Caco-2 (cell line): ENCODE measurements around the gene FOXJ3. TPM values are rescaled to one million over a fixed set of nuclear protein-coding genes. Genes with fewer than 3 reads are reported as not detected.

ENCODE experiments used
- BruUV-seq: library from RNA; stranded (reverse); fragments of 400-500 nt; replicated peaks from 2 replicates; lab custom pipeline; 2021; lab: Mats Ljungman, UMichigan
- CTCF ChIA-PET: fragments of 300-600 bp; sonication (Branson Sonifier 250); formaldehyde crosslinking; loops from one replicate; lab custom pipeline; 2022; ENCODE audit warnings: antibody characterized with exemption; lab: Charles Lee
- POLR2A ChIA-PET: fragments of 300-600 bp; sonication (Branson Sonifier 250); formaldehyde crosslinking; loops from one replicate; lab custom pipeline; 2022; ENCODE audit warnings: antibody characterized with exemption; lab: Charles Lee
- DNase-seq, 2 experiments: peaks; one replicate each; pipeline versions ENCODE4 v3.0.0 to v3.0.0-alpha.2; 2020 to 2022
- H3K27me3 ChIP-seq: replicated peaks from 2 replicates; pipeline ENCODE4 v1.6.0; 2011; ENCODE audit warnings: low read length; ENCODE audit not compliant: control insufficient read depth, insufficient read depth
- H3K36me3 ChIP-seq: 2 replicates; pipeline ENCODE4 v1.5.1; 2011; ENCODE audit warnings: low read length; ENCODE audit not compliant: control insufficient read depth, insufficient read depth
- H3K4me1 ChIP-seq: fragments of 250-450 bp; sonication (Bioruptor Pico); 2 replicates; pipeline ENCODE4 v1.5.1; 2020; ENCODE audit warnings: mild to moderate bottlenecking
- H3K4me3 ChIP-seq: 2 replicates; pipeline ENCODE4 v1.5.1; 2011; ENCODE audit warnings: low read depth, mild to moderate bottlenecking, control low read depth, low read length
- H3K9me3 ChIP-seq: fragments of 250-450 bp; sonication (Bioruptor Pico); 2 replicates; pipeline ENCODE4 v1.5.1; 2020; ENCODE audit warnings: mild to moderate bottlenecking, moderate library complexity
- H3K27ac Mint-ChIP-seq: one replicate; pipeline ENCODE4 v1.8.0; 2022; ENCODE audit warnings: mixed read lengths; ENCODE audit not compliant: unreplicated experiment
- H3K27me3 Mint-ChIP-seq: one replicate; pipeline ENCODE4 v1.8.0; 2022; ENCODE audit warnings: mixed read lengths; ENCODE audit not compliant: insufficient read depth, unreplicated experiment
- H3K36me3 Mint-ChIP-seq: one replicate; pipeline ENCODE4 v1.8.0; 2022; ENCODE audit warnings: mild to moderate bottlenecking, mixed read lengths; ENCODE audit not compliant: insufficient read depth, unreplicated experiment
- H3K4me1 Mint-ChIP-seq: one replicate; pipeline ENCODE4 v1.8.0; 2022; ENCODE audit warnings: low read depth, mixed read lengths; ENCODE audit not compliant: unreplicated experiment
- H3K4me3 Mint-ChIP-seq: one replicate; pipeline ENCODE4 v1.8.0; 2022; ENCODE audit warnings: mild to moderate bottlenecking, moderate library complexity, mixed read lengths; ENCODE audit not compliant: unreplicated experiment
- H3K9me3 Mint-ChIP-seq: one replicate; pipeline ENCODE4 v1.8.0; 2022; ENCODE audit warnings: mixed read lengths; ENCODE audit not compliant: unreplicated experiment
- CTCF ChIP-seq, 2 experiments: fragments of 200-600 bp in 1 of 2; IDR thresholded peaks; 1 replicate in 1 of 2; 2 replicates in 1 of 2; pipeline versions ENCODE4 v1.5.1 to v1.8.0; 2011 to 2022; ENCODE audit warnings: antibody characterized with exemption in 1 of 2, control low read depth in 1 of 2, inconsistent platforms in 1 of 2, low read depth in 1 of 2, low read length in 1 of 2, mild to moderate bottlenecking in 1 of 2, moderate library complexity in 1 of 2; ENCODE audit not compliant: insufficient read depth in 1 of 2, severe bottlenecking in 1 of 2, unreplicated experiment in 1 of 2
- intact Hi-C: fragments of 100-400 bp; cut with micrococcal nuclease; formaldehyde crosslinking; loops from one replicate; pipeline ENCODE4 v1.10.0; 2022; ENCODE audit not compliant: unreplicated experiment
- total RNA-seq: library from RNA; stranded (reverse); gene quantifications from 2 replicates; pipeline ENCODE4 v1.2.3, GENCODE V29; 2022

FOXJ3 gene
- total RNA-seq, 1 experiment from 2014 or later = 60.2 TPM

GRCh38 chr1:42288311-42288985 lies 46.6 kb downstream of the FOXJ3 start:
- no peaks in the 10 kb centered on the region for H3K36me3 ChIP-seq
- intact Hi-C loops = no loop called here
- no peaks in the 10 kb centered on the region for H3K4me1 ChIP-seq
- no peaks in the 10 kb centered on the region for H3K9me3 Mint-ChIP-seq
- no peak overlapping the region for H3K4me3 Mint-ChIP-seq
- POLR2A ChIA-PET = no interaction called here
- no peak for DNase-seq
- no peaks in the 10 kb centered on the region for H3K9me3 ChIP-seq
- peaks cover 31% of the 10 kb centered on the region for H3K36me3 Mint-ChIP-seq
- BruUV-seq = no TSS peak
- TF ChIP-seq CTCF (IDR thresholded peaks at IDR 0.05; ENCODE audit: insufficient read depth in 1 of 2, low read depth in 1 of 2, low read length in 1 of 2, severe bottlenecking in 1 of 2, unreplicated experiment in 1 of 2) = no peak
- peaks cover 20% of the 10 kb centered on the region for H3K4me1 Mint-ChIP-seq
- H3K27me3 ChIP-seq = no peaks in the 10 kb centered on the region
- CTCF ChIA-PET = interaction anchor here (0.6 kb wide), 1 partner anchor 18 kb away, joined by 13 read pairs; no protein-coding TSS in a partner anchor
- no peak overlapping the region for H3K4me3 ChIP-seq
- H3K27ac Mint-ChIP-seq = no peak overlapping the region
- no peaks in the 10 kb centered on the region for H3K27me3 Mint-ChIP-seq

GRCh38 chr1:42282867-42283583 lies 52.0 kb downstream of the FOXJ3 start:
- Mint-ChIP-seq H3K9me3 (no peaks in the 10 kb centered on the region), H3K27me3 (no peaks in the 10 kb centered on the region), H3K4me1 (peaks cover 13% of the 10 kb centered on the region), H3K27ac (no peak overlapping the region), H3K36me3 (peaks cover 29% of the 10 kb centered on the region), H3K4me3 (no peak overlapping the region)
- ChIA-PET CTCF (no interaction called here), POLR2A (no interaction called here)
- no peak for DNase-seq
- Histone ChIP-seq H3K27me3 (no peaks in the 10 kb centered on the region), H3K9me3 (no peaks in the 10 kb centered on the region), H3K4me3 (no peak overlapping the region), H3K4me1 (no peaks in the 10 kb centered on the region), H3K36me3 (no peaks in the 10 kb centered on the region)
- no peak for TF ChIP-seq CTCF (IDR thresholded peaks at IDR 0.05; ENCODE audit: insufficient read depth in 1 of 2, low read depth in 1 of 2, low read length in 1 of 2, severe bottlenecking in 1 of 2, unreplicated experiment in 1 of 2)
- intact Hi-C loops = no loop called here
- BruUV-seq = no TSS peak

GRCh38 chr1:42282024-42282579 lies 52.9 kb downstream of the FOXJ3 start:
- Histone ChIP-seq H3K36me3 (no peaks in the 10 kb centered on the region), H3K4me1 (no peaks in the 10 kb centered on the region), H3K9me3 (no peaks in the 10 kb centered on the region), H3K4me3 (no peak overlapping the region), H3K27me3 (no peaks in the 10 kb centered on the region)
- no peaks in the 10 kb centered on the region for H3K27me3 Mint-ChIP-seq
- ChIA-PET CTCF (no interaction called here), POLR2A (no interaction called here)
- H3K27ac Mint-ChIP-seq = no peak overlapping the region
- no peak for TF ChIP-seq CTCF (IDR thresholded peaks at IDR 0.05; ENCODE audit: insufficient read depth in 1 of 2, low read depth in 1 of 2, low read length in 1 of 2, severe bottlenecking in 1 of 2, unreplicated experiment in 1 of 2)
- H3K36me3 Mint-ChIP-seq = peaks cover 21% of the 10 kb centered on the region
- no peaks in the 10 kb centered on the region for H3K9me3 Mint-ChIP-seq
- intact Hi-C loops = no loop called here
- H3K4me1 Mint-ChIP-seq = peaks cover 13% of the 10 kb centered on the region
- no peak for DNase-seq
- H3K4me3 Mint-ChIP-seq = no peak overlapping the region
- no TSS peak for BruUV-seq
